Lower lobe of right lung (tissue), 2 donors: ENCODE measurements around the gene DNAH2. TPM values are rescaled to one million over a fixed set of nuclear protein-coding genes. Genes with fewer than 3 reads are reported as not detected.

Experiments used
- ATAC-seq, 2 donors: fragments of 200-7000 bp; cut with Tn5 transposase; one replicate each; pipeline ENCODE4 v1.9.1; 2020 to 2022; ENCODE audit warnings: mild to moderate bottlenecking in 2 of 2, moderate library complexity in 2 of 2
- DNase-seq: peaks from one replicate; pipeline ENCODE4 v3.0.0-alpha.2; 2020
- H3K27ac ChIP-seq: fragments of 200-600 bp; one replicate; pipeline ENCODE4 v1.8.0; 2022
- H3K27me3 ChIP-seq: fragments of 200-600 bp; one replicate; pipeline ENCODE4 v1.8.0; 2022; ENCODE audit warnings: low read depth
- H3K36me3 ChIP-seq: fragments of 200-600 bp; one replicate; pipeline ENCODE4 v1.8.0; 2022; ENCODE audit warnings: mild to moderate bottlenecking
- H3K4me1 ChIP-seq: fragments of 200-600 bp; one replicate; pipeline ENCODE4 v1.8.0; 2022
- H3K4me3 ChIP-seq: fragments of 200-600 bp; one replicate; pipeline ENCODE4 v1.8.0; 2022; ENCODE audit warnings: mild to moderate bottlenecking
- H3K9me3 ChIP-seq: fragments of 200-600 bp; one replicate; pipeline ENCODE4 v1.8.0; 2022
- intact Hi-C: fragments of 100-400 bp; cut with DNase I; formaldehyde crosslinking; loops from one replicate; pipeline ENCODE4 v1.11.0; 2022
- total RNA-seq: library from RNA; stranded (reverse); fragmentation: NEBNext Ultra II Directional; extraction: Animal tissue kit (Norgen Biotek cat#: 25700); gene quantifications from one replicate; pipeline ENCODE4 v1.2.1, GENCODE V29; 2021
- TF ChIP-seq, protein P1 (sequence below): fragments of 200-600 bp; IDR thresholded peaks from one replicate; pipeline ENCODE4 v1.8.0; 2022; ENCODE audit warnings: antibody characterized with exemption, mild to moderate bottlenecking
- donor health status: DM: no; HTN: yes; CAD: no; lungs with severe emphysema.

The DNAH2 gene
- total RNA-seq, 1 donor from 2014 or later, result 6.2 TPM

- Histone ChIP-seq H3K27ac (no peak overlapping the region), H3K4me3 (no peak overlapping the region), H3K9me3 (no peaks in the 10 kb centered on the region), H3K36me3 (no peaks in the 10 kb centered on the region), H3K27me3 (no peaks in the 10 kb centered on the region), H3K4me1 (no peaks in the 10 kb centered on the region)
- ATAC-seq (no peak), DNase-seq (no peak)
- intact Hi-C loops, result no loop called here
- TF ChIP-seq, protein P1, sequence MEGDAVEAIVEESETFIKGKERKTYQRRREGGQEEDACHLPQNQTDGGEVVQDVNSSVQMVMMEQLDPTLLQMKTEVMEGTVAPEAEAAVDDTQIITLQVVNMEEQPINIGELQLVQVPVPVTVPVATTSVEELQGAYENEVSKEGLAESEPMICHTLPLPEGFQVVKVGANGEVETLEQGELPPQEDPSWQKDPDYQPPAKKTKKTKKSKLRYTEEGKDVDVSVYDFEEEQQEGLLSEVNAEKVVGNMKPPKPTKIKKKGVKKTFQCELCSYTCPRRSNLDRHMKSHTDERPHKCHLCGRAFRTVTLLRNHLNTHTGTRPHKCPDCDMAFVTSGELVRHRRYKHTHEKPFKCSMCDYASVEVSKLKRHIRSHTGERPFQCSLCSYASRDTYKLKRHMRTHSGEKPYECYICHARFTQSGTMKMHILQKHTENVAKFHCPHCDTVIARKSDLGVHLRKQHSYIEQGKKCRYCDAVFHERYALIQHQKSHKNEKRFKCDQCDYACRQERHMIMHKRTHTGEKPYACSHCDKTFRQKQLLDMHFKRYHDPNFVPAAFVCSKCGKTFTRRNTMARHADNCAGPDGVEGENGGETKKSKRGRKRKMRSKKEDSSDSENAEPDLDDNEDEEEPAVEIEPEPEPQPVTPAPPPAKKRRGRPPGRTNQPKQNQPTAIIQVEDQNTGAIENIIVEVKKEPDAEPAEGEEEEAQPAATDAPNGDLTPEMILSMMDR, result no peak
Measured at GRCh38 chr17:7817643-7817964, 100.1 kb downstream of the DNAH2 start.

DNA sequence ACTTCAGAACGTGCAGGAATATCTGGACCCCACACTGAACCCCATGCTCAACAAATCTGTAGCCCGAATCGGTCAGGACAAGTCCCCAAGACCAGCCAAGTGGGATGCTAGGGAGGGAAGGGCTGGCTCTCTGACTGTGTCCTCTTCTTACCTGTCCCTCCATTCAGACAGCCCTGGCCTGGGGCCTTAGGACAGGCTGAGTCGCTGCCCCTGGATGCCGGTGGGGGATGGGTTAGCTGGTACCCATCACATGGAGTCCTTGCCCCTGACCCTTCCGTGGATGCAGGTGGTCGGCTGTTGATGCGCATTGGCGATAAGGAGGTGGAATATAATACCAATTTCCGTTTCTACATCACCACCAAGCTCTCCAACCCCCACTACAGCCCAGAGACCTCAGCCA, 100.5 kb downstream of the DNAH2 start:
- Histone ChIP-seq H3K36me3 (no peaks in the 10 kb centered on the region), H3K27ac (no peak overlapping the region), H3K9me3 (no peaks in the 10 kb centered on the region), H3K4me3 (no peak overlapping the region), H3K27me3 (no peaks in the 10 kb centered on the region), H3K4me1 (no peaks in the 10 kb centered on the region)
- TF ChIP-seq, protein P1, result no peak
- intact Hi-C loops, result no loop called here
- ATAC-seq (no peak), DNase-seq (no peak)

GRCh38 chr17:7818746-7819645, 101.5 kb downstream of the DNAH2 start:
- Histone ChIP-seq H3K9me3 (no peaks in the 10 kb centered on the region), H3K4me3 (no peak overlapping the region), H3K36me3 (no peaks in the 10 kb centered on the region), H3K4me1 (no peaks in the 10 kb centered on the region), H3K27ac (no peak overlapping the region), H3K27me3 (no peaks in the 10 kb centered on the region)
- intact Hi-C loops, result no loop called here
- ATAC-seq (no peak), DNase-seq (no peak)
- TF ChIP-seq, protein P1, result no peak

DNA sequence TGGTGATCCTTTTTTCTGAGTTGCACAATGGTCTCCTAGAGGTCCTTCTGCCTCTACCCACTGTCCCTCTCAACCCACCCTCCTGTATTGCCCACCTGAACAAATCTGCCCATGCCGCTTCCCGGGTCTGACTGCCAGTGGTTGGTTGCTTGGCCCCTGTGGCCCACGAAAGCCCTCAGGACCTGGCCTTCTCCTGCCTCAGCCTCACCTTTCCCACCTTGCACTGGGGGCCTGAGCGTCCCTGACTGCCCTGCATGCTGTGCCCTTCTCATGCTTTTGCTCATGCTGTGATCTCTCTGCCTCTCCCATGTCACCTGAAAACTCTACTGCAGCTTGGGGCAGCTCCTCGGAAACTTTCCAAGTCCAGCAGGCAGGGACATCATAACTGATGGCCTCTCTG, 102.7 kb downstream of the DNAH2 start:
- Histone ChIP-seq H3K36me3 (no peaks in the 10 kb centered on the region), H3K9me3 (no peaks in the 10 kb centered on the region), H3K27me3 (no peaks in the 10 kb centered on the region), H3K27ac (no peak overlapping the region), H3K4me1 (no peaks in the 10 kb centered on the region), H3K4me3 (no peak overlapping the region)
- no peak for ATAC-seq
- intact Hi-C loops, result no loop called here
- TF ChIP-seq, protein P1, result no peak
- no peak for DNase-seq

DNA sequence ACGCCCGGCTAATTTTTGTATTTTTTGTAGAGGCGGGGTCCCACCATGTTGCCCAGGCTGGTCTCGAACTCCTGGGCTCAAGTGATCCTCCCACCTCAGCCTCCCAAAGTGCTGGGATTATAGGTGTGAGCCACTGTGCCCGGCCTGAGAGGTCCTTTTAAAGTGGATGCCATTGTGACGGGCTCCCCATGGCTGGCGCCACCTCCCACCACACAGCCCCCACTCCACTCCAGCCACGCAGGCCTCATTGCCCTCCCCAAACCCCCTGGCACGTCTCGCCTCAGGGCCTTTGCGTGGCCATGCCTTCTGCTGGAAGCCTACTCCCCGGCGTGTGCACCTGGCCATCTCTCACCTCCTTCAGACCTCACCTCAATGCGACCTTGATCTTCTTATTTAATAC, 104.6 kb downstream of the DNAH2 start:
- TF ChIP-seq, protein P1, result no peak
- Histone ChIP-seq H3K4me1 (no peaks in the 10 kb centered on the region), H3K4me3 (no peak overlapping the region), H3K36me3 (no peaks in the 10 kb centered on the region), H3K27ac (no peak overlapping the region), H3K9me3 (no peaks in the 10 kb centered on the region), H3K27me3 (no peaks in the 10 kb centered on the region)
- no peak for DNase-seq
- intact Hi-C loops, result no loop called here
- no peak for ATAC-seq
